ENCODE data around the gene RAD51B.
"Not testable (repeated sequence)": the region's sequence is repeated elsewhere in the genome, so short reads cannot be mapped to it uniquely, and the experiment has no call there.

The RAD51B gene

GRCh38 chr14:68079941-68080697 is 260.5 kb downstream of the RAD51B start:
- DNase-seq (ENCODE audit: low read depth), result no peak

- no peak for DNase-seq (ENCODE audit: low read depth)
Observed at GRCh38 chr14:68081489-68081888, 261.9 kb downstream of the RAD51B start.

- DNase-seq (ENCODE audit: low read depth), result no peak
Observed at GRCh38 chr14:68082698-68083291, 263.2 kb downstream of the RAD51B start.

GRCh38 chr14:68084256-68084655 is 264.7 kb downstream of the RAD51B start:
- no peak for DNase-seq (ENCODE audit: low read depth)

- no peak for DNase-seq (ENCODE audit: low read depth)
Observed at GRCh38 chr14:68085742-68086141, 266.2 kb downstream of the RAD51B start.

GRCh38 chr14:68088451-68088854 is 268.9 kb downstream of the RAD51B start:
- DNase-seq (ENCODE audit: low read depth), result no peak

- DNase-seq (ENCODE audit: low read depth), result no peak
Observed at GRCh38 chr14:68089146-68089731, 269.7 kb downstream of the RAD51B start.

GRCh38 chr14:68094158-68094557 is 274.6 kb downstream of the RAD51B start:
- no peak for DNase-seq (ENCODE audit: low read depth)

- DNase-seq (ENCODE audit: low read depth), result no peak
Observed at GRCh38 chr14:68094752-68095151, 275.2 kb downstream of the RAD51B start.

GRCh38 chr14:68097727-68098126 is 278.1 kb downstream of the RAD51B start:
- DNase-seq (ENCODE audit: low read depth), result no peak

- no peak for DNase-seq (ENCODE audit: low read depth)
Observed at GRCh38 chr14:68098834-68099233, 279.3 kb downstream of the RAD51B start.

- DNase-seq (ENCODE audit: low read depth), result no peak
Observed at GRCh38 chr14:68099495-68100045, 280.0 kb downstream of the RAD51B start.

- DNase-seq (ENCODE audit: low read depth), result not testable (repeated sequence)
Observed at GRCh38 chr14:68101715-68102301, 282.2 kb downstream of the RAD51B start.

GRCh38 chr14:68103853-68104252 is 284.3 kb downstream of the RAD51B start:
- DNase-seq (ENCODE audit: low read depth), result no peak

GRCh38 chr14:68104518-68104917 is 284.9 kb downstream of the RAD51B start:
- no peak for DNase-seq (ENCODE audit: low read depth)

- no peak for DNase-seq (ENCODE audit: low read depth)
Observed at GRCh38 chr14:68105816-68106215, 286.2 kb downstream of the RAD51B start.

- DNase-seq (ENCODE audit: low read depth), result no peak
Observed at GRCh38 chr14:68106456-68106855, 286.9 kb downstream of the RAD51B start.

GRCh38 chr14:68106905-68107304 is 287.3 kb downstream of the RAD51B start:
- DNase-seq (ENCODE audit: low read depth), result no peak

- no peak for DNase-seq (ENCODE audit: low read depth)
Observed at GRCh38 chr14:68109132-68109900, 289.7 kb downstream of the RAD51B start.

GRCh38 chr14:68111097-68111852 is 291.7 kb downstream of the RAD51B start:
- no peak for DNase-seq (ENCODE audit: low read depth)

GRCh38 chr14:68111853-68112270 is 292.3 kb downstream of the RAD51B start:
- DNase-seq (ENCODE audit: low read depth), result no peak

All from HS-5 (cell line).